ENCODE results near the gene TMEM132D. TPM values are rescaled to one million over a fixed set of nuclear protein-coding genes. Genes with fewer than 3 reads are reported as not detected.

Gene TMEM132D
- total and polyA plus RNA-seq, 3 donors from 2014 or later = 0.44 to 0.50 (median 0.47) TPM

- Histone ChIP-seq H3K27ac (no peak overlapping the region), H3K4me1 (no peaks in the 10 kb centered on the region), H3K9me3 (no peaks in the 10 kb centered on the region), H3K36me3 (ENCODE audit: low read depth, missing control alignments) (no peaks in the 10 kb centered on the region), H3K27me3 (no peaks in the 10 kb centered on the region), H3K4me3 (no peak overlapping the region)
- 94 to 97% methylated on average over 4 of the region's 4 CpGs for WGBS, 2 donors
- no peak for DNase-seq
- TF ChIP-seq POLR2A (IDR thresholded peaks at IDR 0.05) (no peak), CTCF (IDR thresholded peaks at IDR 0.05) (no peak)
- intact Hi-C loops (cut with DNase I; ENCODE audit: low total_unique reads) = no loop called here
Measured at GRCh38 chr12:129588142-129588541, 315.7 kb downstream of the TMEM132D start.

- no peaks in the 10 kb centered on the region for H3K9me3 ChIP-seq
- H3K4me1 ChIP-seq = no peaks in the 10 kb centered on the region
- no peak overlapping the region for H3K4me3 ChIP-seq
- no peak for DNase-seq
- H3K27me3 ChIP-seq = no peaks in the 10 kb centered on the region
- no peaks in the 10 kb centered on the region for H3K36me3 ChIP-seq (ENCODE audit: low read depth, missing control alignments)
- H3K27ac ChIP-seq = no peak overlapping the region
- no peak for TF ChIP-seq CTCF (IDR thresholded peaks at IDR 0.05)
- intact Hi-C loops (cut with DNase I; ENCODE audit: low total_unique reads) = no loop called here
- WGBS, 2 donors = 89 to 94% methylated on average over 9 of the region's 9 CpGs
Measured at GRCh38 chr12:129585296-129585695, 318.5 kb downstream of the TMEM132D start.

GRCh38 chr12:129579879-129580278, 323.9 kb downstream of the TMEM132D start:
- no peaks in the 10 kb centered on the region for H3K4me1 ChIP-seq
- H3K27ac ChIP-seq = no peak overlapping the region
- TF ChIP-seq POLR2A (IDR thresholded peaks at IDR 0.05) (no peak), CTCF (IDR thresholded peaks at IDR 0.05) (no peak)
- H3K27me3 ChIP-seq = no peaks in the 10 kb centered on the region
- intact Hi-C loops (cut with DNase I; ENCODE audit: low total_unique reads) = no loop called here
- no peaks in the 10 kb centered on the region for H3K36me3 ChIP-seq (ENCODE audit: low read depth, missing control alignments)
- WGBS, 2 donors = 72 to 75% methylated on average over 5 of the region's 5 CpGs
- H3K9me3 ChIP-seq = no peaks in the 10 kb centered on the region
- H3K4me3 ChIP-seq = no peak overlapping the region
- no peak for DNase-seq

- no peak overlapping the region for H3K4me3 ChIP-seq
- intact Hi-C loops (cut with DNase I; ENCODE audit: low total_unique reads) = no loop called here
- WGBS, 2 donors = 88 to 90% methylated on average over 17 of the region's 17 CpGs
- no peaks in the 10 kb centered on the region for H3K36me3 ChIP-seq (ENCODE audit: low read depth, missing control alignments)
- no peak for DNase-seq
- TF ChIP-seq CTCF (IDR thresholded peaks at IDR 0.05) (no peak), POLR2A (IDR thresholded peaks at IDR 0.05) (no peak)
- H3K9me3 ChIP-seq = no peaks in the 10 kb centered on the region
- H3K4me1 ChIP-seq = no peaks in the 10 kb centered on the region
- H3K27ac ChIP-seq = no peak overlapping the region
- no peaks in the 10 kb centered on the region for H3K27me3 ChIP-seq
Measured at GRCh38 chr12:129571901-129572494, 331.8 kb downstream of the TMEM132D start.

GRCh38 chr12:129570796-129571400, 332.9 kb downstream of the TMEM132D start:
- no peaks in the 10 kb centered on the region for H3K9me3 ChIP-seq
- H3K36me3 ChIP-seq (ENCODE audit: low read depth, missing control alignments) = no peaks in the 10 kb centered on the region
- WGBS, 2 donors = 78 to 79% methylated on average over 12 of the region's 12 CpGs
- intact Hi-C loops (cut with DNase I; ENCODE audit: low total_unique reads) = no loop called here
- H3K4me3 ChIP-seq = no peak overlapping the region
- DNase-seq = no peak
- H3K4me1 ChIP-seq = no peaks in the 10 kb centered on the region
- no peak overlapping the region for H3K27ac ChIP-seq
- H3K27me3 ChIP-seq = no peaks in the 10 kb centered on the region
- TF ChIP-seq CTCF (IDR thresholded peaks at IDR 0.05) = no peak
- TF ChIP-seq POLR2A (IDR thresholded peaks at IDR 0.05) = no peak
